ENCODE measurements around the gene ARMH3.

ARMH3 gene

GRCh38 chr10:101896225-101896877, 159.6 kb downstream of the ARMH3 start:
- Histone ChIP-seq H3K27me3 (replicated peaks; ENCODE audit: control insufficient read depth, insufficient read depth, low read length) (no peaks in the 10 kb centered on the region), H3K36me3 (ENCODE audit: control insufficient read depth, insufficient read depth, low read length) (no peaks in the 10 kb centered on the region), H3K4me3 (replicated peaks; ENCODE audit: low read depth, low read length) (no peak overlapping the region)
- DNase-seq (ENCODE audit: extremely low read depth, insufficient read length): no peak
- no peak for TF ChIP-seq CTCF (IDR thresholded peaks at IDR 0.05; ENCODE audit: insufficient read depth, low read length, poor library complexity, severe bottlenecking)

- no peak for DNase-seq (ENCODE audit: extremely low read depth, insufficient read length)
- Histone ChIP-seq H3K27me3 (replicated peaks; ENCODE audit: control insufficient read depth, insufficient read depth, low read length) (no peaks in the 10 kb centered on the region), H3K4me3 (replicated peaks; ENCODE audit: low read depth, low read length) (no peak overlapping the region), H3K36me3 (ENCODE audit: control insufficient read depth, insufficient read depth, low read length) (no peaks in the 10 kb centered on the region)
- TF ChIP-seq CTCF (IDR thresholded peaks at IDR 0.05; ENCODE audit: insufficient read depth, low read length, poor library complexity, severe bottlenecking): no peak
These were observed 160.2 kb downstream of the ARMH3 start for GRCh38 chr10:101895781-101896180.

- Histone ChIP-seq H3K36me3 (ENCODE audit: control insufficient read depth, insufficient read depth, low read length) (no peaks in the 10 kb centered on the region), H3K4me3 (replicated peaks; ENCODE audit: low read depth, low read length) (no peak overlapping the region), H3K27me3 (replicated peaks; ENCODE audit: control insufficient read depth, insufficient read depth, low read length) (no peaks in the 10 kb centered on the region)
- no peak for DNase-seq (ENCODE audit: extremely low read depth, insufficient read length)
- no peak for TF ChIP-seq CTCF (IDR thresholded peaks at IDR 0.05; ENCODE audit: insufficient read depth, low read length, poor library complexity, severe bottlenecking)
These were observed 161.2 kb downstream of the ARMH3 start for GRCh38 chr10:101894742-101895141.

GRCh38 chr10:101894266-101894665, 161.7 kb downstream of the ARMH3 start:
- H3K27me3 ChIP-seq (replicated peaks; ENCODE audit: control insufficient read depth, insufficient read depth, low read length): no peaks in the 10 kb centered on the region
- no peak for DNase-seq (ENCODE audit: extremely low read depth, insufficient read length)
- H3K36me3 ChIP-seq (ENCODE audit: control insufficient read depth, insufficient read depth, low read length): no peaks in the 10 kb centered on the region
- H3K4me3 ChIP-seq (replicated peaks; ENCODE audit: low read depth, low read length): no peak overlapping the region
- no peak for TF ChIP-seq CTCF (IDR thresholded peaks at IDR 0.05; ENCODE audit: insufficient read depth, low read length, poor library complexity, severe bottlenecking)

- Histone ChIP-seq H3K4me3 (replicated peaks; ENCODE audit: low read depth, low read length) (no peak overlapping the region), H3K36me3 (ENCODE audit: control insufficient read depth, insufficient read depth, low read length) (no peaks in the 10 kb centered on the region)
- no peak for TF ChIP-seq CTCF (IDR thresholded peaks at IDR 0.05; ENCODE audit: insufficient read depth, low read length, poor library complexity, severe bottlenecking)
These were observed 162.4 kb downstream of the ARMH3 start for GRCh38 chr10:101893510-101894120.

More at GRCh38 chr10:101893510-101894120, 162.4 kb downstream of the ARMH3 start:
- no peak for DNase-seq (ENCODE audit: extremely low read depth, insufficient read length)
- no peaks in the 10 kb centered on the region for H3K27me3 ChIP-seq (replicated peaks; ENCODE audit: control insufficient read depth, insufficient read depth, low read length)
